GM18868 (cell line): ENCODE data around the gene LRP1B.
A peak's percentile ranks its signal among the peaks of the same experiment; 100 is the strongest.

Experiments
- ATAC-seq: cut with Tn5 transposase; IDR thresholded peaks from one replicate; pipeline ENCODE4 v1.9.1; 2021; ENCODE audit warnings: mild to moderate bottlenecking, moderate library complexity; ENCODE audit not compliant: unreplicated experiment

Gene LRP1B

DNA sequence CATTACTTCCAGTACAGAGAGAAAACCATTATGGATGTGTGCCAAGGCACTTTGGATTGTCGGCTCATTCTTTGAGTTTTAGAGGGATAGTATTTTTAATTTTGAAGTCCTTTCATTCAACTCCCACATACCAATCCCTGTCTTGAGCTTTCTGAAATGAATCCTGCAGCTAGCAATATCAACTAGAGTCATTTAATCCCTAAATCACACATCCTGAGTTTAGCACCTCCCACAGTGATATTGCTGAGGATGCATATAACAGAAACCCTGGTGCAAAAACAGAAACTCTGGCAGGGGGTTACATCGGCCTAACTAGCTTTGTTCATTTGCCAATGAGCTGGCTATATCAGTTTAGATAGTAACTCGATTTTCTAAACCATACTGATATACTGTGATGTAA, 427.3 kb downstream of the LRP1B start:
- ATAC-seq = no peak

DNA sequence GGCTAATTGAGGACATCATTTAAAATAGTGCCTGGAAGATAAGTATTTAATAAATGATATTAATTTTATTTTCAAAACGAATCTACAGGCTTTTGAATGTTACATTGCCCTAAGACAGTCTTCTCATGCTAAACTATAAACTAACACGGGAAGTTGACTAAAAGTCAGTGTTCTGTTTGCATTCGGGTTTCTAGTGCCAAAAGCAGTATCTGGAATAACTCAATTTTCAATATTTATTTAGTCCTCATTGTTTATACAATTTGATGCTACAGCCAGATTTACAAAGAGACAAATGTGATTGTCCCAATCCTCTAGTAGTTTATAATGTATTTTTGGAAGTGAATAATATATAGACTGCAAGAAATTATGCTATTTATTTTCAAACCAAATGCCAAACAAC, 429.2 kb downstream of the LRP1B start:
- no peak for ATAC-seq

DNA sequence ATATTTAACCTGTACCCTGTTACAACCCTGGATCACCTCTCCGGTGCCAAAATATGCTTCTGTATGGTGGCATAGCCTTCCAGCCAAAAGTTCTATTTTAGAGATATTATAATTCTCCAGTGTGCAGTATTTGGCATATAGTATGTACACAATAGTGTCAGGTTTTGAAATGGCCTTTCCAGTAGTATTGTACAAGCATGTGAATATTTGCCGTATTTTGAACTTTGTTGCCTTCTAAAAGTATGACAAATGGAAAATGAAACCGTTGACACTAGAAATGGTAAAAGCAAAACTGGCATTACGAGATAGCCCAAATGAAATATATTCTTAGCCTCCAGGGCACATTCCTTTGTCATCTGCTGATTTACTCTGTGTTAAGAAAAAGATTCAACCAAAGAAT, 431.2 kb downstream of the LRP1B start:
- ATAC-seq = no peak

DNA sequence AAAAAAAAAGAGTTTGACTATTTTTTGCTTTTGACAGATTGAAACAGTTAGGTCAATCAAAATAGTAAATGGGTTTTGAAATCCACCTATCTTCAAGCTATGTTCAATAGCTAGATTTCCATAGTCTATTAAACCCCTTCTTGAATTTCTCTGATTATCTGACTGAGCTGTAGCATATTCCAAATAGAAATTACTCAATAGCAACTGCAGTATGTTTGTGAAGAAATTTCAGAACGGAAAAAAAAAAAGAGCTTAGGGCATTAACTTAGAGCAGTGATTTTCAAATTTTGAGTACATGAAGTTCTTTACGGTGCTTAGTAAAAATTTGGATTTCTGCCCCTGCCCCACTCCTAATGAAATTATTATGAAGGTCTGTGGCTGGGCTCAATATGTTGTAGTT, 432.3 kb downstream of the LRP1B start:
- ATAC-seq = no peak

DNA sequence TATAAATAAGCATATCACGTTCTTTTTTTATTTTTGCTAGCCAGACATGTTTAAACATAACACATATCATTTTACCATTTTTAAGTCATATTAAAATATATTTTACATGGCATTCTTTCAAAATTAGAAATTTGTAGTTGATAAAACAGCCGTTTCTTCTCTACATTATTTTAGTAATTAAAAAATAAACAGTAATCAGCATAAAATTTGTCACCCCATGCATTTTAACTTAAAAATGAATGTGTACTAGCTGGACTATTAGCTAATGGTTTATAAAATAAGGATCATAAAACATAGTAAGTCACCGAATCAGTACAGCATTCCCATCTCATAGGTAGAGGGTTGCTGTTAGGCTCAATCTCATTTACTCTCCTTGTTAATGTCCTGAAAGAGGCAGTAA, 433.8 kb downstream of the LRP1B start:
- ATAC-seq = no peak

DNA sequence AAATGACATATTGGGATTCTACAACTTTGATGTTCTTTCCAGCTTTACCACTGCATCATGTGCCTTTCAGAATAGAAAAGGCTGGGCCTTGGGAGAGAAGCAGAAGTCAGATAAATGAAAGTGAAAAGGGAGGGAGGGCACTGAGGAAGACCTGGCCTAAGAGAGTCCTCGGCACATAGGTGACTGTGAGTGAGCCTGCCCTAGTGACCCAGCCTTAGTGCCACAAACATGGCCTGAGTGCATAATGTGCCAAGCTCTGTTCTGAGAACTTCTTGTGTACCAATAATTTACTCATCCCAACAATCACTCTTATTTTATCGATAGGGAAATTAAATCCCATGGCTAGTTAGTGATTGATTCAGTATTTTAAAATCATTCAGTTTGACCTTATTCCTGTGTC, 436.6 kb downstream of the LRP1B start:
- ATAC-seq = no peak

DNA sequence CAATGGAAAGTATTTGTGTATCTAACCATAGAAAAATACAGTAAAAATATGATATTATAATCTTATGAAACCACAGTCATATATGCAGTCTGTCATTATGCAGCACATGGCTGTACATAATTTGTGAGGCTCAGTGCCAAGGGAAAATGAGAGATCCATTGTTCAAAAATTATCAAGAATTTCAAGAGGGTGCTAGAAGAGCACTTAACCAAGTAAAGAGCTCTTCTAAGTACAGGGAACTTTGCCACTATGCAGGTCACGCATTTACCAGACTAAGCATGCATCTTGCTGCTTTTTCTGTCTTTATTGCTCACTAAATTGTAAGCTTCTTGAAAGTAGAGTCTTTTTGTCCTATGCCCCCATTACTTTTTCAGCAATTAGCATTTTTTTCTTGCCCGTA, 438.0 kb downstream of the LRP1B start:
- no peak for ATAC-seq

DNA sequence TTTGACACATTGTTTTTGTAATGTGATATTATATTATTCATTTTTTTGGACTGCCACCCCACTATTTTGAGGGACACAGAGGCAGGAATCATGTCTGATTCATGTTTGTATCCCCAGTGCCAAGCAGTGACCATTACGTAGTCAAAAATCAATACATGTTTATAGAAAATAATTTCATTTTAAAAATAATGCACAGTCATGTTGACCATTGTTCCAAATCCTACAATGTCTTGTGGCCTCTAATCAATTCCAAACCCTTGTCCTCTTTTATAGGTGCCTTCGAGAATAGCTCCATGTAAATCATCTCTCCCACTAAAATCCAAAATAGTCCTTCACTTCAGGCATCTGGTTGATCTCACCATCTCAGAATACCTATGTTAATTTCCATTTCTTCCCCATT, 454.7 kb downstream of the LRP1B start:
- no peak for ATAC-seq

DNA sequence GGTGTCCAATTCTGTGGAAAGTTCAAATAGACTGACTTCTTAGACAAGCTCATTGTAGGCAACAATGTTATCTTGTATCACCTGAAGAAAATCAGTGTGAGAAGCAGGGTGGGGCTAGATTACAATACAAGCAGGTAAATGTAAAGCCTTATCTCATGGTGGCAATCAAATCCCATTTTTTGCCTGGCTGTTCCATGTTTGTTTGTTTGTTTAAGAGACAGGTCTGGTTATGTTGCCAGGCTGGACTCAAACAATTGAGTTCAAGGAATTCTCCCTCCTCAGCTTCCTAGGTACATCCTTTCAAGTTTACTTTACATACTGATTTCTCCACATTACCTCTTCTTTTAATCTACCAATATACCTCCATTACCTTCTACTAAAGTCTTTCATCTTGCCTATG, 464.6 kb downstream of the LRP1B start:
- no peak for ATAC-seq

DNA sequence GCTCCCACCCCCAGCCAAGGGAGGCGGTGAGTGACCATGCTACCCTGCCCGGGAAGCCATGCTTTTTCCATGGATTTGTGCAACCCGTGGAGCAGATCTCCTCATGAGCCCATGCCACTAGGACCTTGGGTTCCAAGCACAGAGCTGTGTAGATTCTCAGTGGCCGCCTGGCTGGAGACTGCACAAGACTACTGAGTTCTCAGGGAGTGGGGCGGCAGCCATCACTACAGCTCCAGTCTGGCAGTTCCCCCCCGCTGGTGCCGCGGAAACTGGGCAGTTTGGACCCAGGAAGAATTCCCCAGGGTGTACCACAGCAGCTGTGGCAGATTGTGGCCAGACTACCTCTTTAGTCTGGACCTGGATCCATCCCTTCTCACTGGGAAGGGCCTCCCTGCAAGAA, 470.6 kb downstream of the LRP1B start:
- no peak for ATAC-seq

DNA sequence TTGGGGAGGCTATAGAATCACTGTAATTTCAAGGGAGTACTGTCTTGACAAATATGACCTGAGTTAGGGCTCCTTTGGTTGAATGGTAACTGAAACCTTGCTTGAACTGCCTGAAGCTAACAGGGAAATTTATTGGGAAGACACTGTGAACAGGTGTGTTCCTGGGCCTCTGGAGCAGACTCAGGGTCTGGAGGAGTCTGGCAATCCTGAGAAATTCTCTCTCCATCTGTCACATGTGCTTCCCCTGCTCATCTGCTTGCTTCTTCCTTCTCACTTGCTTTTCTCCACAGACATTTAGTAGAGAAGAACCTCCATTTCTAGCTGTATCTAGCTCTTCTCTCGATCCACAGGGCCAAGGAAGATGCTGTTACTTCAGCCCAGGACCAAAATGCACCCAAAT, 476.5 kb downstream of the LRP1B start:
- ATAC-seq = no peak

DNA sequence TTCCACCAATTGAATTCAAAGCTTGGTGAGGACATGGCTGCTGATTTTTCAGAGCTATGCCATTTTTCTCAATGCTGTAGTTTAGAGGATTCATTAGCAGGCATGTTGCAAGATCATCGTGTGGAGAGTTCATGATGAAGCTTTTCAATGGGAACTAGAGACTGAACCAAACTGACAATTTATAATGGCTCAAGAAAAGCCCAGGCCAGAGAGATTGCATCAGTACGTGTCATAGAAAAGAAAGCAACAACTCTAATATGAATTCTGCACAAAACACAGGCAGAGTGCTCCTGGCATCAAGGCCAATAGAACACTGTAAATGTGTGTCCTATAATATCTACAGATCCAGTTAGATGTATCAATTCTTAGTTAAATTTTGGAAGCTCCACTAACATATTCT, 477.6 kb downstream of the LRP1B start:
- ATAC-seq = no peak

DNA sequence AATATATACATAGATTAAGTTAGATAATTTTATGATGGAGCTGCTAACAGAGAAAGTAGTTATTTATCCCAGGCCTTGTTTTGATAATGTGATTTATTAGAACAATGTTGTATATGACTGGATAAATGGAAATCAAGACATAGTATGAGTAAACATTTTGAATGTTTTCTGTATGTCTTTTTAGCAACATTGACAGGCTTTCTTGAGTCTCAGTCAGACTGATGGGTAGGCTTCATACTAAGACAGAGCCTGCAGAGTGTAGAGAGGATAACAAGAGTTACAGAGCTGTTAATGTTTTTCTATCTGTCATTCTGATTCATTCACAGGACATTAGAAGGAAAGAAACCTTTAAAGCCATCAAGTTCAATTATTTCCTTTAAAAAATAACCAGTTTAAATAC, 478.5 kb downstream of the LRP1B start:
- no peak for ATAC-seq

DNA sequence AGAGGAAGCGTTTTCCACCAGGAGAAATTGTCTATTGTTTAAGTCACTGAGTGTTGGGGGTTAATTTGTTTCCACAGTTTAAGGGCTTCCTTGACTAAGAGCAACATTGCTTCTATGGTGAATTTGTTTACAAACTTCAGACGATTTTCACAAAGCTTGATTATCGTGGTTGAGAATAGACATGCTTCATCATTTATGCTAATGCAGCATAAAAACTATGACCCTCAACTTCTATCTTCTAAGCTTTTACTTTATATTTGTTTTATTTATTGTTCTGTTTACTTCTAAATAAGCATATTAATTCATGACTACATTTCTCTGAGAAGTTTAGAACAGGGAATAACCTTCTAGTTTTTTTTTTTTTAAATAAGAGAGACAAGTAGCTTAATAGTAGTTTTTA, 483.5 kb downstream of the LRP1B start:
- no peak for ATAC-seq

DNA sequence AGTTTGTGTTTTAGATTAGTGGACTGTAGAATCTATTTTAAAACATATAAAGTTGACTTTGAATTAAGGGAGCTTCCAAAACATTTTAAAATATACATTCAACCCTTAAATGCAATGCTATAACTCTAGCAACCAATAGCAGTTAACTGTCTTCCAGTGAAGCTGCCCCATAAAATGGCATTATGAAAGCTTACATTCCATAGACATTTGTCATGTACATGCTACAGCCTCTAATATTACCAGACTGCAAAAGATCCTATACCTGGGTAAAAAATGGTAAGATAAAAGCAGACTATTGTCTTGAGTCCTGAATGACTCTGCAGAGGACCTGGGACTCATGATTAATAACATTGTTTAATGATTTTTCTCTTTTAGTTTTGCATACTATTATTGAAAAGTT, 489.4 kb downstream of the LRP1B start:
- no peak for ATAC-seq

DNA sequence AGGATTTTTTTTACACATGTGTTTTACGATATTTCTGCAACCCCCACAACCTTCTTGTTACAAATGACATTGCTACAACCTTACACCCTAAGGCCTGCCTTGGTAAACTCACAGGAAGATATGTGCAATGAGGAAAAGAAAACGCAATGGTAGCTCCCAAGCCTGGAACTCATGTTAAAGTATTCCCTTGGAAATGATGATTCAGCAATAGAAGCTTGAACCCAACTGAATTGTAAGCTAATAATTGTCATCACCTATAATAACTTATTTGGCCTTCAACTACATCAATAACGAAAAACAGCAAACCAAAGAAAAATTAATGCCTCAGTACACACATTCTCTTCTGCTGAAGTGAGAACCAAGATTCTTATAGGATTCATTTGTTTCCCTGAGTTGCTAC, 491.0 kb downstream of the LRP1B start:
- ATAC-seq = no peak

DNA sequence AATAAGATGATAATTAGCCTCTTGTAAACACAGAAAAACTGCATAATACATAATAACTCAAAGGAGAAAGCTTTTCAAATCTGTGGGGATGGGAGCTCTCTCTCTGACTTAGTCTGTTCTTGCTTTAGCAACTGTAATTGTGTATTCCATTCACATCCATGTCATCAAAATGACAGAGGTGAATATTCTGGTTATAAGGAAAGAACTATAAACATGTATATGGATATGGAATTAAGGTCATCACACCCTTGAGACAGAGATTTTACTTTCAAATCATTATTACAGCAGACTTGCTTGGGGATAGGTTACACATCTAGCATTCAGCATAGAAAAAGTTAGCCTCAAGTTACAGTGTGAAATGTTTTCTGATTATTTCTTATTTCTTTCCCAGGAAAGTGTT, 497.7 kb downstream of the LRP1B start:
- no peak for ATAC-seq

DNA sequence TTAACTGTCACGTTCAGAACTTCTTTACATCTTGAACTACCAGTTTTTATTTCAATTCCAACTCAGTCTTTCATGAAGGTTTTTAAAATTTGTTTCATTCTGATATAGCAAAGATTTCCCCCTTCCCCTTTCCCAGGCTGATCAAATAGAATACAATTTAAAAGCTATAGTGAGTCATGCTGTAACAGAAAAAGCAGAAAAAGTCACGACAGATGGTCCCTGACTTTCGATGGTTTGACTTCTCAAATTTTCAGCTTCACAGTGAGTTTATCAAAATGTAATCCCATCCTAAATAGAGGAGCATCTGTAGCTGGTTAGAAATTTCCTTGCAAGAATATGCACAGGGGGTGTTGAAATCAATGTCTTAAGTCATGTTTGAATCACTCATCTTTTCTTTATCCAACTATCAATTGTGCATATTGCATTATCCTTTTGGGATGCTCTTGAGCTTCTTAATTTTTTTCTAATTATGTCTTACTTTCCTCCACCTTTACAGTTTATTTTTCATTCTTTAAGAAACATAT, 500.3 kb downstream of the LRP1B start:
- peak; percentile 58 for ATAC-seq

DNA sequence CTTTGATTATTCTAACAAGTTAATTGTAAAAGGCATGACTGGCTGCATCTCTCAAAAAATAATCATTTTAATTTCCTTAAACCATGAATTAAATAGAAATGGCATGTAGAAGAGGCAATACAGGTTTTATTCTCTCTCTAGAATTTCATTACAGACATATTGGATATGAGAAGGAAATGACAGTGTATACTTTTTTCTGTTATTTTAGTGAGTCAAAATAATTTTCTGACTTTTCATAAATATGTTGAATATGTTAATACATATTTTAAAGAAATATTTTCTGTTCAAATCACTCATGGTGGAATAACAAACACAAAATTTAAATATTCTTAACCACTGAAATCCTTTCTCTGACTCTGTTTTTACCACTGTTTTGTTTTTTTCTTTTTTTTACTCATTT, 510.4 kb downstream of the LRP1B start:
- no peak for ATAC-seq

DNA sequence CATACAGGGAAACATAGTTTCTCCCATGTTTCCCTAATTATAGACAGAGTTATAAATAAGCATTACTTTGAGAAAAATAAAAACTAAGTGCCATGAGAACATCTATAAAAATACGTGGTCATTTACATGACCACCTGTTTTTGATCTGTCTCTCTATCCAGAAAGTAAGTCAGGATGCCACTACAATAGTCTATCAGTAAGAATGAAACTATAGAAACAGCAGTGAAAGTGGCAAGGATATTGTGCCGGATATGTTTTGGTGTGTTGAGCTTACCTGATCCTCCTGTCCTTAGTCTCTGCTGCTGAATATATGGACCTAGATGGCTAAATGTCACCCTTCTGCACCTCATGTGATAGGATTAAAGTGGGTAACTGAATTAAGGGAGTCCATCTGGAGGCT, 512.4 kb downstream of the LRP1B start:
- ATAC-seq = peak; percentile 89

DNA sequence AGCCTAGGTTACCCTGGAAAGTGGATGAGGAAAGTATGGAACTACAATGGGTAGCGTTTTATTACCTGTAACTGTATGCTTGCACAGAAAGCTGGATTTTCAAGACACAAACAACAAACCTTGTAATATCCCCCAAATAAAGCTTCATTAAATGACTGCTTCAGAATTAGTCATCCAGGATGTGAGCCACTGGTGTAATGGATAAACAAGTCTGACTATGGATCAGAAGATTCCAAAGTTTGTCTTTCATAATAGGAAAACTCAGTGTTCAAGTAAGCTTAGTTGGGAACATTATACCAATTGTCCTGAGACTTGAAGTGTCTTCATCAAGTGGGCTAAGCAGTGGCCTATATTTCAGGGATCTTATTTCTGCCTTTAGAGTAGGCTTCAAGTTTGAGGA, 518.8 kb downstream of the LRP1B start:
- ATAC-seq = no peak

DNA sequence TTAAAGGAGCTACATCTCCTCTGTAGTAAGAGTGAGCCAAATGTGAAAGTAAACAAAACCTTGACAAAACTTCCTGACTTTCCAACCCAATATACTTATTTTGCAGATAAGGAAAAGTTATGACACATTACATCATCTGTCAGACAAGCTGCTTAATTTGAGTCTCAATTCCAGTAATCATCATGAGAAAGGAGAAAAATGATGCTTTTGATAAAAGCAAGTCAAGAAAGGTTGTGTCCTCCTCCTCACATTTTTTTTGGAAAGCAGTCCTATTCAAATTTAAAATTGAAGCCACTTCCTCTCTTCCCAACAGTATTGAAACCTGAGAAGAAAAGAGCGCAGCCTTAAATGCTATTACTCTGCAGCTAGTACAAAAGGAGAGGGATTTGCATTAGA, 519.6 kb downstream of the LRP1B start:
- ATAC-seq = no peak

DNA sequence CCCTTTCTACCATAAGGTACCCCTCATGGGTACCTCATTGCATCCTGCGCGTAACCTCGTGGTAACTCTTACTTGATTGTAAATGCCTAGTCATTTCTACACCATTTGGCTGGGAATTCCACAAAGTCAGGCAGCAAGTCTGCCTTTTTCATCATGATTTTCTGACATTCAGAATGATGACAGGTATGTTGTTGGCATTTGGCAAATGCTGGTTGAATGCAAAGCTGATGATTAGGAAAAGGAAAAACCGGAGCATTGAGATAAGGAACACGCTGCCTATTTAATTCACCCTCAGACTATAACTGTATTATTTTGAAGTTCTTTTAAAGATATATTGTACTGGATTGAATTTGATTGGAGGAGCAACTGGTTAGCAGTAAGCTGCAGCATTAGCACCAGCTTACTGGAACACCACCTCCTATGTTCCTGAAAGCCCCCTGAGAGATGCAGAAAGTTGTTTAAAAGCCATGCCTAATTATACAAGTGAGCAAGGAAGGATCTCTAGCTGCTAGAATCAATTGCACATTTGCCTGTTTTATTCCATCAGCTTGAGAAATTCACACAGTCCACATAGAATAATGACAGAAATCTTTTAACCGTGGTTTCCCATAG, 520.1 kb downstream of the LRP1B start:
- no peak for ATAC-seq
